ENCODE measurements around the gene DUOXA1.

GRCh38 chr15:45150997-45151396 lies 21.3 kb upstream of the DUOXA1 start:
- no peak for TF ChIP-seq CTCF (tag by site-specific recombination; IDR thresholded peaks at IDR 0.05)
- no peak for TF ChIP-seq PATZ1 (tag by site-specific recombination; IDR thresholded peaks at IDR 0.05)
- TF ChIP-seq YY1 (tag by site-specific recombination; IDR thresholded peaks at IDR 0.05): no peak
- TF ChIP-seq EGR2 (tag by site-specific recombination; IDR thresholded peaks at IDR 0.05; ENCODE audit: low read depth): no peak
- TF ChIP-seq SETDB1 (IDR thresholded peaks at IDR 0.05; ENCODE audit: insufficient read length, low read length): no peak
- no peak for TF ChIP-seq ZNF510 (tag by site-specific recombination; IDR thresholded peaks at IDR 0.05; ENCODE audit: insufficient replicate concordance)
- no peak for TF ChIP-seq REST (tag by site-specific recombination; IDR thresholded peaks at IDR 0.05)
- no peak for TF ChIP-seq ZNF324 (tag by site-specific recombination; IDR thresholded peaks at IDR 0.05)
- no peak for TF ChIP-seq ZNF660 (tag by site-specific recombination; IDR thresholded peaks at IDR 0.05)
- no peak for TF ChIP-seq WT1 (tag by site-specific recombination; IDR thresholded peaks at IDR 0.05)
- no peak for TF ChIP-seq FEZF1 (tag by site-specific recombination; IDR thresholded peaks at IDR 0.05)
- no peak for TF ChIP-seq ZNF239 (tag by site-specific recombination; IDR thresholded peaks at IDR 0.05)
- no peak for TF ChIP-seq ZNF555 (tag by site-specific recombination; conservative IDR thresholded peaks at IDR 0.05)

Data from HEK293 (cell line).